Measurements from ENCODE around the gene KIAA1217.

KIAA1217 gene

DNA sequence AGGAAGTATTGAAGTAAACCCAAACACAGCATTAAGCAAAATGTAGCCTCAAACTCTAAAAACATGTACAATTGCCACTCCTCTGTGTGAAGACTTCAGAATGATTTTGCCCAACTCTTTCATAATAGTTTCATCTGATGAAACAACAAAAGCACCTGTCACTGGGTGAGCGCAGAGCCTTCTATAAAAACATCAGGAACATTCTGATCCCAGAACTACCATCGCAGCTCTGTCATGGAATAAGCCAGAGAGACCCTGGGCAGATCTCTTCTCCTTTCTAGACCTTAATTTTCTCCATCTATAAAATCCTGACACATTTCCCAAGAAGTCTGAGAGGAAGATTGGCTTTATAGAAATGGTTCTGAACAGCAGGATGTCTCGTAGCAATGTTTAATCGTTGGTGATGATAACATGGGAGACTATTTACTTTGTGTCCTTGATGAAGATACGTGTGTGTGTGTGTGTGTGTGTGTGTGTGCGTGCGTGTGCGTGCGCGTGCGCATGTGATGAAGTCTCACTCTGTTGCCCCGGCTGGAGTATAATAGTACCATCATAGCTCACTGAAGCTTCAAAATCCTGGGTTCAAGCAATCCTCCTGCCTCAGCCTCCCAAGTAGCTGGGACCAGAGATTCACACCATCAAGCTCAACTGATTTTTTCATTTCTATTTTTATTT lies 198.0 kb downstream of the KIAA1217 start:
- H3K36me3 ChIP-seq (replicated peaks; ENCODE audit: low read depth, low read length) = no peaks in the 10 kb centered on the region
- no peaks in the 10 kb centered on the region for H3K79me2 ChIP-seq (ENCODE audit: low read length)
- no peaks in the 10 kb centered on the region; the same call in 1 of the 2 replicates for H4K20me1 ChIP-seq (ENCODE audit: insufficient read depth, low read length)
- H3K9me3 ChIP-seq (ENCODE audit: insufficient read depth, low read length) = no peaks in the 10 kb centered on the region
- H3K27ac ChIP-seq (ENCODE audit: low read length) = no peak overlapping the region
- H3K4me3 ChIP-seq (ENCODE audit: low read length) = no peak overlapping the region
- no peak overlapping the region for H3K4me2 ChIP-seq (ENCODE audit: low read length)
- TF ChIP-seq EZH2phosphoT487 (IDR thresholded peaks at IDR 0.05; ENCODE audit: low read depth) = no peak
- TF ChIP-seq, protein P1, sequence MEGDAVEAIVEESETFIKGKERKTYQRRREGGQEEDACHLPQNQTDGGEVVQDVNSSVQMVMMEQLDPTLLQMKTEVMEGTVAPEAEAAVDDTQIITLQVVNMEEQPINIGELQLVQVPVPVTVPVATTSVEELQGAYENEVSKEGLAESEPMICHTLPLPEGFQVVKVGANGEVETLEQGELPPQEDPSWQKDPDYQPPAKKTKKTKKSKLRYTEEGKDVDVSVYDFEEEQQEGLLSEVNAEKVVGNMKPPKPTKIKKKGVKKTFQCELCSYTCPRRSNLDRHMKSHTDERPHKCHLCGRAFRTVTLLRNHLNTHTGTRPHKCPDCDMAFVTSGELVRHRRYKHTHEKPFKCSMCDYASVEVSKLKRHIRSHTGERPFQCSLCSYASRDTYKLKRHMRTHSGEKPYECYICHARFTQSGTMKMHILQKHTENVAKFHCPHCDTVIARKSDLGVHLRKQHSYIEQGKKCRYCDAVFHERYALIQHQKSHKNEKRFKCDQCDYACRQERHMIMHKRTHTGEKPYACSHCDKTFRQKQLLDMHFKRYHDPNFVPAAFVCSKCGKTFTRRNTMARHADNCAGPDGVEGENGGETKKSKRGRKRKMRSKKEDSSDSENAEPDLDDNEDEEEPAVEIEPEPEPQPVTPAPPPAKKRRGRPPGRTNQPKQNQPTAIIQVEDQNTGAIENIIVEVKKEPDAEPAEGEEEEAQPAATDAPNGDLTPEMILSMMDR (IDR thresholded peaks at IDR 0.05; ENCODE audit: low read depth, low read length) = no peak
- H2AFZ ChIP-seq (ENCODE audit: low read depth, low read length) = no peak overlapping the region
- H3K4me1 ChIP-seq (ENCODE audit: low read length) = peaks cover 5% of the 10 kb centered on the region; the same call in 1 of the 2 replicates
- H3K27me3 ChIP-seq (ENCODE audit: low read depth, low read length) = no peaks in the 10 kb centered on the region
- H3K9ac ChIP-seq (ENCODE audit: low read length) = no peak overlapping the region

DNA sequence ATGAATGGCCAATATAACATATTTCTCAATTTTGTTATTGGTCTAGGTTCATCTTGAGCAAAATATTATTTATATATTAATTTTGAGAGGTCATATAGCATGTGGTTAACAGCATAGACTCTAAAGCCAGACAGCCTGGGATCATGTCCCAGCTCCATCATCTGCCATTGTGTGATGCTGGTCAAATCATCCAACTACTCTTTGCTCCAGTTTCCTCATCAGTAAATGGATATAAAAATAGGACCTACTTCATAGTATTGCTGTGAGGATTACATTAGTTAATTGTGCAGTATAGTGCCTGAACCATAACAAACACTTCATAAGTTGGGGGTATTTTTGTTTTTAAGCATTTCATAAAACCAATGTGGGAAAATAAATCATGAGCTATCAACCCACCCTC lies 199.0 kb downstream of the KIAA1217 start:
- no peak overlapping the region for H3K27ac ChIP-seq (ENCODE audit: low read length)
- H2AFZ ChIP-seq (ENCODE audit: low read depth, low read length) = no peak overlapping the region
- TF ChIP-seq, protein P1 (IDR thresholded peaks at IDR 0.05; ENCODE audit: low read depth, low read length) = no peak
- no peak for TF ChIP-seq EZH2phosphoT487 (IDR thresholded peaks at IDR 0.05; ENCODE audit: low read depth)
- H3K27me3 ChIP-seq (ENCODE audit: low read depth, low read length) = no peaks in the 10 kb centered on the region
- H3K4me3 ChIP-seq (ENCODE audit: low read length) = no peak overlapping the region
- no peaks in the 10 kb centered on the region for H3K9me3 ChIP-seq (ENCODE audit: insufficient read depth, low read length)
- H3K36me3 ChIP-seq (replicated peaks; ENCODE audit: low read depth, low read length) = no peaks in the 10 kb centered on the region
- no peak overlapping the region for H3K4me2 ChIP-seq (ENCODE audit: low read length)
- H3K79me2 ChIP-seq (ENCODE audit: low read length) = no peaks in the 10 kb centered on the region
- H3K4me1 ChIP-seq (ENCODE audit: low read length) = peaks cover 5% of the 10 kb centered on the region; the same call in 1 of the 2 replicates
- H3K9ac ChIP-seq (ENCODE audit: low read length) = no peak overlapping the region
- H4K20me1 ChIP-seq (ENCODE audit: insufficient read depth, low read length) = no peaks in the 10 kb centered on the region; the same call in 1 of the 2 replicates

DNA sequence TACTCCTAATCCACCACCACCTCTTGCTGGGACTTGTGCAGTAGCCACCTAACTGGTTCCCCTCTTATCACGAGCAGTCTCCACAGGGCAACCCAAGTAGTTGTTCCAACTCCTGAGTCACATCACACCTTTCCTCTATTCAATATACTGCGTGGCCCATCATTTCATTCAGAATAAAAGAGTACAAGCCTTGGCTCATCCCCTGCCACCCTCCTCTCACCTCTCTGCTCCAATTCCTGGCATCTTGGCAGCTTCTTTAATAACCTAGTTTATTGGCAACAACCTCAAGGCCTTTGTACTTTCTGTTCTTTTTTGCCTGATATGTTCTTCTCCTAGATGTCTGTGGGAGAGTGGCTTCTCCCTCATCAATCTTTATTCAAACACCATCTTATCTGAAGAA lies 199.4 kb downstream of the KIAA1217 start:
- H3K4me2 ChIP-seq (ENCODE audit: low read length) = no peak overlapping the region
- TF ChIP-seq EZH2phosphoT487 (IDR thresholded peaks at IDR 0.05; ENCODE audit: low read depth) = no peak
- TF ChIP-seq, protein P1 (IDR thresholded peaks at IDR 0.05; ENCODE audit: low read depth, low read length) = no peak

DNA sequence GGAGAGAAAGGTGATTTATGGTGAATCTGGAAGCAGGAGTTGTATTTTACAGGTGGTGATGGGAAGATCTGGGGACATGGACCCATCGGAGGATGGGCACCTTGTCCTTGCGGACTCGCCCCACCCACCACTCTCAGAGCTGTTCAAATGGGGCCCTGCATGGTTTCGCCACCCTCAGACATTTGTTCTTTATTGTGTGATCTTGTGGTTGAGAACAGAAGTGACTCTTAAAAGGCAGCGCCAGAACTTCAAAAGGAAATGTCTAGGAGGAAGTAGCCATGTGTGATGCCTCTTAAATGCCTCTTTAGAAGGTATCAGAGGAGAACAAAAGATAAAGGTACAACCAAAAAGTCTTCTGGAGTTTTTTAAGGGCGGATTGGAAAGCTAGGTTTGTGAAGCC lies 205.7 kb downstream of the KIAA1217 start:
- no peak overlapping the region for H3K27ac ChIP-seq (ENCODE audit: low read length)
- no peaks in the 10 kb centered on the region for H3K9me3 ChIP-seq (ENCODE audit: insufficient read depth, low read length)
- H3K9ac ChIP-seq (ENCODE audit: low read length) = no peak overlapping the region
- no peaks in the 10 kb centered on the region for H3K79me2 ChIP-seq (ENCODE audit: low read length)
- H3K4me2 ChIP-seq (ENCODE audit: low read length) = no peak overlapping the region
- no peak for TF ChIP-seq EZH2phosphoT487 (IDR thresholded peaks at IDR 0.05; ENCODE audit: low read depth)
- TF ChIP-seq, protein P1 (IDR thresholded peaks at IDR 0.05; ENCODE audit: low read depth, low read length) = no peak
- H4K20me1 ChIP-seq (ENCODE audit: insufficient read depth, low read length) = no peaks in the 10 kb centered on the region; the same call in 1 of the 2 replicates
- no peaks in the 10 kb centered on the region for H3K27me3 ChIP-seq (ENCODE audit: low read depth, low read length)
- peaks cover 4% of the 10 kb centered on the region; the same call in 1 of the 2 replicates for H3K4me1 ChIP-seq (ENCODE audit: low read length)
- H2AFZ ChIP-seq (ENCODE audit: low read depth, low read length) = no peak overlapping the region
- no peak overlapping the region for H3K4me3 ChIP-seq (ENCODE audit: low read length)
- no peaks in the 10 kb centered on the region for H3K36me3 ChIP-seq (replicated peaks; ENCODE audit: low read depth, low read length)

More for the DNA sequence above, 199.4 kb downstream of the KIAA1217 start:
- Histone ChIP-seq H3K9me3 (ENCODE audit: insufficient read depth, low read length) (no peaks in the 10 kb centered on the region), H3K27me3 (ENCODE audit: low read depth, low read length) (no peaks in the 10 kb centered on the region), H3K79me2 (ENCODE audit: low read length) (no peaks in the 10 kb centered on the region), H3K9ac (ENCODE audit: low read length) (no peak overlapping the region), H3K27ac (ENCODE audit: low read length) (no peak overlapping the region), H3K36me3 (replicated peaks; ENCODE audit: low read depth, low read length) (no peaks in the 10 kb centered on the region), H3K4me1 (ENCODE audit: low read length) (peaks cover 5% of the 10 kb centered on the region; the same call in 1 of the 2 replicates), H2AFZ (ENCODE audit: low read depth, low read length) (no peak overlapping the region), H3K4me3 (ENCODE audit: low read length) (no peak overlapping the region), H4K20me1 (ENCODE audit: insufficient read depth, low read length) (no peaks in the 10 kb centered on the region; the same call in 1 of the 2 replicates)
